Measurements from ENCODE around the gene ARHGEF19. TPM values are rescaled to one million over a fixed set of nuclear protein-coding genes. Genes with fewer than 3 reads are reported as not detected.

ARHGEF19 gene
- total RNA-seq, result 10 to 100 TPM in 2 of 4 donors, 1 to 10 TPM in 2; 5.7 to 46.8 (median 10.8) TPM

DNA sequence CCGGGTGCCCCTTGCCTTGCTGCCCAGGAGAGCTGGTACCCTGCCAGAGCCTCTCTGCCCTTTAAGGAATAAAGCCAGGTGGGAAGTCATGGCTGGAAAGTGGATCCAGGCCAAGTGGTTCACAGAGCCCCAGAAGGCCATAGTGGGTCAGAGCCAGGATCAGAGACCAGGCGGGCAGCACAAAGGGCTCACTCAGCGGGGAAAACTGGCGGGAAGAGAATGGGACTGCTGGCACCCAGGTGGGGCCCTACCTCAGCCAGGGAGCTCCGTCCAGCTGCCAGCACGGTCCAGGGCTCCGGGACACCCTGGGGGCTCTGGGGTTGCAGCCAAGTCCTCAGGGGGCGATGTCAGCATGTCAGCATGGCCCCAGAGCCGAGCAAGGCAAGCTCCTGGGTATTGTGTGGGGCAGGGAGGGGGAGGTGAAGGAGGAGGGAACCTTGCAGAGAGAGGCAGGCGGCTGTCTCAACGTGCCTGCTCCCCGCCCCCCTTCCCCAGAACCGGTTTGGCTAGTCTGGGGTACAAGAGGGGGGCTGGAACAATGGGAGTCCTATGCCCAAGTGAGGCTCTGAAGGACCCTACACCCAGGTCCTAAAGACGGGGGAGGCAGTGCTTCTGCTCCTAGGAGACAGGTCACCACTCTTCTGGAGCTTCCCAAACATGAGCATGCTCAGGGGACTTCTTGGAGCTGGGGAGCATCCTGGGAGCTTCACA is at the start of gene ARHGEF19:
TSS of gene ARHGEF19 (minus strand) at position 402 of the 711 bp plus-strand sequence. CDS start 3,598 bp downstream, outside the sequence.
- peak; percentile 50 for DNase-seq
- no peak within 1 kb of the TSS for H3K4me3 ChIP-seq
- intact Hi-C loops (cut with DNase I; ENCODE audit: low total_unique reads), result no loop called here

DNA sequence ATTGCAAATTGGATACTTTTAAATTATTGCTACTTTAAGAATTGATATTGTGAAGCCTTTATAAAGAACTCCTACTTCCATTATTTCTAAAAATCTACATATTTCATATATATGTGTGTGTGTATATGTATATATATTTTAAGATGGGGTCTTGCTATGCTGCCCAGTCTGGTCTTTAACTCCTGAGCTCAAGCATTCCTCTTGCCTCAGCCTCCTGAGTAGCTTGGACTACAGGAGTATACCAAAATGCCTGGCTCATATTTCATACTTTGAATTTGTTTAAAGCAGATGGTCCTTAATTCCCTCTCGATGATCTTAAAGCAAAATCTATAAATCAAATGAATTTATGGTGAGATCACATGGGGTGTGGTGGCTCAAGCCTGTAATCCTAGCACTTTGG is 49.6 kb upstream of the ARHGEF19 start:
- intact Hi-C loops (cut with DNase I; ENCODE audit: low total_unique reads), result no loop called here

More for the DNA sequence above, at the start of gene ARHGEF19:
- Histone ChIP-seq H3K36me3 (no peaks in the 10 kb centered on the region), H3K27ac (no peak within 1 kb of the TSS), H3K4me1 (peaks cover 0 to 17% (median 11%) of the 10 kb centered on the region in 4 donors), H3K9me3 (no peaks in the 10 kb centered on the region), H3K27me3 (no peaks in the 10 kb centered on the region)
- in situ Hi-C loops (cut with MboI; ENCODE audit: low pct_ligation_motif_present in 1 of 4, low pct_unique_long_range_greater_than_20kb in 1 of 4, low sequenced_read_pairs in 3 of 4), result loop anchor here in 1 of 4 donors (25.0 kb wide), 1 partner anchor 150 kb away; the partner anchor contains the start of genes FBXO42 and SZRD1
- 31% methylated on average over 12 of the region's 14 CpGs; no CpG with 5 or more reads in 1 of the 2 donors for WGBS, 2 donors (ENCODE audit: low coverage in 1 of 2)
- TF ChIP-seq, protein P1, sequence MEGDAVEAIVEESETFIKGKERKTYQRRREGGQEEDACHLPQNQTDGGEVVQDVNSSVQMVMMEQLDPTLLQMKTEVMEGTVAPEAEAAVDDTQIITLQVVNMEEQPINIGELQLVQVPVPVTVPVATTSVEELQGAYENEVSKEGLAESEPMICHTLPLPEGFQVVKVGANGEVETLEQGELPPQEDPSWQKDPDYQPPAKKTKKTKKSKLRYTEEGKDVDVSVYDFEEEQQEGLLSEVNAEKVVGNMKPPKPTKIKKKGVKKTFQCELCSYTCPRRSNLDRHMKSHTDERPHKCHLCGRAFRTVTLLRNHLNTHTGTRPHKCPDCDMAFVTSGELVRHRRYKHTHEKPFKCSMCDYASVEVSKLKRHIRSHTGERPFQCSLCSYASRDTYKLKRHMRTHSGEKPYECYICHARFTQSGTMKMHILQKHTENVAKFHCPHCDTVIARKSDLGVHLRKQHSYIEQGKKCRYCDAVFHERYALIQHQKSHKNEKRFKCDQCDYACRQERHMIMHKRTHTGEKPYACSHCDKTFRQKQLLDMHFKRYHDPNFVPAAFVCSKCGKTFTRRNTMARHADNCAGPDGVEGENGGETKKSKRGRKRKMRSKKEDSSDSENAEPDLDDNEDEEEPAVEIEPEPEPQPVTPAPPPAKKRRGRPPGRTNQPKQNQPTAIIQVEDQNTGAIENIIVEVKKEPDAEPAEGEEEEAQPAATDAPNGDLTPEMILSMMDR (IDR thresholded peaks at IDR 0.05), result no peak
- no peak for TF ChIP-seq POLR2A (IDR thresholded peaks at IDR 0.05)
- no peak for TF ChIP-seq EP300 (IDR thresholded peaks at IDR 0.05; ENCODE audit: low read depth)
- TF ChIP-seq POLR2AphosphoS5 (IDR thresholded peaks at IDR 0.05), result no peak

GRCh38 chr1:16260814-16261213 is 48.4 kb upstream of the ARHGEF19 start:
- Histone ChIP-seq H3K27ac (no peak overlapping the region), H3K36me3 (peaks cover 0 to 7% (median 2%) of the 10 kb centered on the region in 4 donors), H3K9me3 (no peaks in the 10 kb centered on the region), H3K4me1 (no peaks in the 10 kb centered on the region), H3K27me3 (no peaks in the 10 kb centered on the region), H3K4me3 (no peak overlapping the region)
- TF ChIP-seq POLR2A (IDR thresholded peaks at IDR 0.05) (no peak), EP300 (IDR thresholded peaks at IDR 0.05; ENCODE audit: low read depth) (no peak), POLR2AphosphoS5 (IDR thresholded peaks at IDR 0.05) (no peak)
- TF ChIP-seq, protein P1 (IDR thresholded peaks at IDR 0.05), result no peak
- DNase-seq, result no peak
- in situ Hi-C loops (cut with MboI; ENCODE audit: low pct_ligation_motif_present in 1 of 4, low pct_unique_long_range_greater_than_20kb in 1 of 4, low sequenced_read_pairs in 3 of 4) (no loop called here), intact Hi-C loops (cut with DNase I; ENCODE audit: low total_unique reads) (no loop called here)
- 78 to 90% methylated on average over 1 of the region's 1 CpG for WGBS, 2 donors (ENCODE audit: low coverage in 1 of 2)

More for the DNA sequence above, 49.6 kb upstream of the ARHGEF19 start:
- Histone ChIP-seq H3K9me3 (no peaks in the 10 kb centered on the region), H3K4me1 (peaks cover 0 to 2% (median 0%) of the 10 kb centered on the region in 4 donors), H3K4me3 (no peak overlapping the region), H3K27me3 (no peaks in the 10 kb centered on the region), H3K36me3 (no peaks in the 10 kb centered on the region), H3K27ac (no peak overlapping the region)
- 81 to 83% methylated on average over 1 of the region's 1 CpG for WGBS, 2 donors (ENCODE audit: low coverage in 1 of 2)
- TF ChIP-seq POLR2AphosphoS5 (IDR thresholded peaks at IDR 0.05), result no peak
- TF ChIP-seq POLR2A (IDR thresholded peaks at IDR 0.05), result no peak
- TF ChIP-seq, protein P1 (IDR thresholded peaks at IDR 0.05), result no peak
- TF ChIP-seq EP300 (IDR thresholded peaks at IDR 0.05; ENCODE audit: low read depth), result no peak
- no peak for DNase-seq
- in situ Hi-C loops (cut with MboI; ENCODE audit: low pct_ligation_motif_present in 1 of 4, low pct_unique_long_range_greater_than_20kb in 1 of 4, low sequenced_read_pairs in 3 of 4), result no loop called here

DNA sequence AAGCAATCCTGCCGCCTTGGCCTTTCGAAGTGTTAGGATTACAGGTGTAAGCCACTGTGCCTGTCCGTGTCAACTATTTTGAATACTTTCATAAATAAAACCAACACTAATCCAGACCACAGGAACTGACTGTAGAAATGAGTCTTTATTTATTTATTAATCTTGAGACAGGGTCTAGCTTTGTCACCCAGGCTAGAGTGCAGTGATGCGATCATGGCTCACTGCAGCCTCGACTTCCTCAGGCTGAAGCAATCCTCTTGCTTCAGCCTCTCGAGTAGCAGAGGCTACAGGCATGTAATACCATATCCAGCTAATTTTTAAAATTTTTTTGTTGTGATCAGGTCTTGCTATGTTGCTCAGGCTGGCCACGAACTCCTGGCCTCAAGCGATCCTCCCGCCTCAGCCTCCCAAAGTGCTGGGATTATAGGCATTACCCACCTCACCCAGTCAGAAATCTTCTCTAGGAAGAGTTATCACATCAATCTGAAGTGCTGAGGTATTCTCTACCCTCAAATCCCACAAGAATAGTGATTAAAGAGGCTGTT is 46.2 kb upstream of the ARHGEF19 start:
- H3K27ac ChIP-seq, result no peak overlapping the region
- H3K4me3 ChIP-seq, result no peak overlapping the region
- WGBS, 2 donors (ENCODE audit: low coverage in 1 of 2), result 98 to 100% methylated on average over 5 to 9 of the region's 9 CpGs
- DNase-seq, result no peak
- H3K27me3 ChIP-seq, result no peaks in the 10 kb centered on the region
- H3K9me3 ChIP-seq, result no peaks in the 10 kb centered on the region
- TF ChIP-seq POLR2A (IDR thresholded peaks at IDR 0.05), result no peak
- TF ChIP-seq EP300 (IDR thresholded peaks at IDR 0.05; ENCODE audit: low read depth), result no peak
- TF ChIP-seq POLR2AphosphoS5 (IDR thresholded peaks at IDR 0.05), result no peak
- TF ChIP-seq, protein P1 (IDR thresholded peaks at IDR 0.05), result no peak
- intact Hi-C loops (cut with DNase I; ENCODE audit: low total_unique reads) (no loop called here), in situ Hi-C loops (cut with MboI; ENCODE audit: low pct_ligation_motif_present in 1 of 4, low pct_unique_long_range_greater_than_20kb in 1 of 4, low sequenced_read_pairs in 3 of 4) (no loop called here)
- H3K36me3 ChIP-seq, result peaks cover 0 to 17% (median 7%) of the 10 kb centered on the region in 4 donors
- no peaks in the 10 kb centered on the region for H3K4me1 ChIP-seq

Data from transverse colon (tissue), 4 donors.